ENCODE results near the gene NEUROG3. TPM values are rescaled to one million over a fixed set of nuclear protein-coding genes. Genes with fewer than 3 reads are reported as not detected.
"Not testable (repeated sequence)": the region's sequence is repeated elsewhere in the genome, so short reads cannot be mapped to it uniquely, and the experiment has no call there.

Gene NEUROG3
- total and polyA plus RNA-seq, 3 donors from 2014 or later, result not detected

DNA sequence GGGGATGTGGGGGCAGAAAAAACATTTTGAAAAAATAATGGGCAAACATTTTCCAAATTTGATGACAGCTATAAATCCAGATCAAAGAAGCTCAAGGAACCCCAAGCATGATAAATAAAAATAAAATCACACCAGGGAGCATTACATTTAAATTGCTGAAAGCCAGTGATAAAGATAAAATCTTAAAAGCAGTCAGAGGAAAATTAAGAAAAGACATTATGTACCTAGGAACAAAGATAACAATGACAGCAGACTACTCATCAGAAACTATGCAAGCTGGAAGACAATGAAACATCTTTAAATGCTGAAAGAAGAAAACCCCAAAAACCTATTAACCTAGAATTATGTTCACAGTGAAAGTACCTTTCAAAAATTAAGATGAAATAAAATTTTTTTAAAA lies 23.3 kb downstream of the NEUROG3 start:
- no peak for DNase-seq
- Histone ChIP-seq H3K4me1 (no peaks in the 10 kb centered on the region), H3K27ac (no peak overlapping the region), H3K4me3 (no peak overlapping the region), H3K36me3 (ENCODE audit: low read depth, missing control alignments) (no peaks in the 10 kb centered on the region), H3K9me3 (no peaks in the 10 kb centered on the region), H3K27me3 (no peaks in the 10 kb centered on the region)
- TF ChIP-seq POLR2A (IDR thresholded peaks at IDR 0.05), result no peak
- TF ChIP-seq, protein P1, sequence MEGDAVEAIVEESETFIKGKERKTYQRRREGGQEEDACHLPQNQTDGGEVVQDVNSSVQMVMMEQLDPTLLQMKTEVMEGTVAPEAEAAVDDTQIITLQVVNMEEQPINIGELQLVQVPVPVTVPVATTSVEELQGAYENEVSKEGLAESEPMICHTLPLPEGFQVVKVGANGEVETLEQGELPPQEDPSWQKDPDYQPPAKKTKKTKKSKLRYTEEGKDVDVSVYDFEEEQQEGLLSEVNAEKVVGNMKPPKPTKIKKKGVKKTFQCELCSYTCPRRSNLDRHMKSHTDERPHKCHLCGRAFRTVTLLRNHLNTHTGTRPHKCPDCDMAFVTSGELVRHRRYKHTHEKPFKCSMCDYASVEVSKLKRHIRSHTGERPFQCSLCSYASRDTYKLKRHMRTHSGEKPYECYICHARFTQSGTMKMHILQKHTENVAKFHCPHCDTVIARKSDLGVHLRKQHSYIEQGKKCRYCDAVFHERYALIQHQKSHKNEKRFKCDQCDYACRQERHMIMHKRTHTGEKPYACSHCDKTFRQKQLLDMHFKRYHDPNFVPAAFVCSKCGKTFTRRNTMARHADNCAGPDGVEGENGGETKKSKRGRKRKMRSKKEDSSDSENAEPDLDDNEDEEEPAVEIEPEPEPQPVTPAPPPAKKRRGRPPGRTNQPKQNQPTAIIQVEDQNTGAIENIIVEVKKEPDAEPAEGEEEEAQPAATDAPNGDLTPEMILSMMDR (IDR thresholded peaks at IDR 0.05), result no peak
- intact Hi-C loops (cut with DNase I; ENCODE audit: low total_unique reads), result no loop called here

DNA sequence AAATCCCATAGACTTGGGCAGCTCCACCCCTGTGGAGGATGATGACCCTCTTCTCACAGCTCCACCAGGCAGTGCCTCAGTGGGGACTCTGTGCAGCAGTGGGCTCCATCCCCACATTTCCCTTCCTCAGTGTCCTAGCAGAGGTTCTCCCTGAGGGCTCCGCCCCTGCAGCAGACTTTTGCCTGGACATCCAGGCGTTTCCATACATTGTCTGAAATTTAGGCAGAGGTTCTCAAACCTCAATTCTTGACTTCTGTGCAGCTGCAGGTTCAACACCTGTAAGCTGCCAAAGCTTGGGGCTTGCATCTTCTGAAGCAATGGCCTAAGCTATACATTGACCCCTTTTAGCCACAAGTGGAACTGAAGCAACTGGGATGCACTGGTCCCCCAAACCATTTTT lies 31.8 kb downstream of the NEUROG3 start:
- intact Hi-C loops (cut with DNase I; ENCODE audit: low total_unique reads), result no loop called here
- TF ChIP-seq POLR2A (IDR thresholded peaks at IDR 0.05), result no peak
- TF ChIP-seq, protein P1 (IDR thresholded peaks at IDR 0.05), result no peak
- Histone ChIP-seq H3K36me3 (ENCODE audit: low read depth, missing control alignments) (no peaks in the 10 kb centered on the region), H3K27ac (no peak overlapping the region), H3K4me3 (no peak overlapping the region), H3K9me3 (no peaks in the 10 kb centered on the region), H3K4me1 (no peaks in the 10 kb centered on the region), H3K27me3 (no peaks in the 10 kb centered on the region)
- 67 to 93% methylated on average over 2 of the region's 2 CpGs for WGBS, 2 donors
- DNase-seq, result no peak

DNA sequence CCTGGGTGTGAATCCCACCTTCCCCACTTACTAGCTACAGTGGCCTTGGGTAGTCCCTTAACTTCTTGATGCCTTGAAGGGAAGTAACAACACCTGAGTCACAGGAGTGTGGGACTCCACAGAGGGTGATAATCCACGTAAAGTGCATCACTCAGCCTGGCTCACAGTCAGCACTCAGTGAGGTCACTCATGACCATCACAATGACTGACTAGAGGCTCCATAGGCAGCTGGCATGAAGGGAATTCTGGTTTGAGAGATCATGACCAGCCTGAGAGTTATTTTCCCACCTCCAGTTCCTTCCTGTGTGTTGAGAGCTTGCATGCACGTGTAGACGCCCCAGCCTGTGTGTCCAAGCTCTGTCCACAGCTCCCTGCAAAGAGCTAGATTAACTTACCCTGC lies 34.8 kb downstream of the NEUROG3 start:
- WGBS, 2 donors, result 83 to 85% methylated on average over 2 to 3 of the region's 3 CpGs
- TF ChIP-seq, protein P1 (IDR thresholded peaks at IDR 0.05), result no peak
- TF ChIP-seq POLR2A (IDR thresholded peaks at IDR 0.05), result no peak
- Histone ChIP-seq H3K36me3 (ENCODE audit: low read depth, missing control alignments) (no peaks in the 10 kb centered on the region), H3K4me3 (no peak overlapping the region), H3K4me1 (no peaks in the 10 kb centered on the region), H3K27ac (no peak overlapping the region), H3K27me3 (no peaks in the 10 kb centered on the region), H3K9me3 (no peaks in the 10 kb centered on the region)
- DNase-seq, result no peak
- intact Hi-C loops (cut with DNase I; ENCODE audit: low total_unique reads), result no loop called here

DNA sequence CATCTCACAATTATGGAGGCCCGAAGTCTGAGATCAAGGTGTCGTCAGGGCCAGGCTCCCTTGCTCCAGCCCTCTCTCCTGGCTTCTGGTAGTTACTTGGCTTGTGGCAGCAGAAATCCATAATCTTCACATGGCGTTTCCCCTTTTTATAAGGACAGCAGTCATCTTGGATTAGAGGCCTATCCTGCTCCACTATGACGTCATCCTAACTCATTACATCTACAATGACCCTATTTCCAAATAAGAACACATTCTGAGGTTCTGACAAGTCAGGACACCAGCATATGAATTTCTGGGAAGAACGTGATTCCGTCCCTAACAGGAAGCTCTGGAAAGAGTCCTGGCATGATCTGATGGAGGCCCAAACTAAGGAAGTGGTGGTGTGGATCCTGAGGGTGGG lies 35.8 kb downstream of the NEUROG3 start:
- no peaks in the 10 kb centered on the region for H3K27me3 ChIP-seq
- WGBS, 2 donors, result 86% methylated on average over 6 of the region's 6 CpGs
- no peaks in the 10 kb centered on the region for H3K4me1 ChIP-seq
- no peaks in the 10 kb centered on the region for H3K9me3 ChIP-seq
- intact Hi-C loops (cut with DNase I; ENCODE audit: low total_unique reads), result no loop called here
- no peak overlapping the region for H3K4me3 ChIP-seq
- H3K27ac ChIP-seq, result no peak overlapping the region
- DNase-seq, result no peak
- no peaks in the 10 kb centered on the region for H3K36me3 ChIP-seq (ENCODE audit: low read depth, missing control alignments)
- TF ChIP-seq, protein P1 (IDR thresholded peaks at IDR 0.05), result no peak
- TF ChIP-seq POLR2A (IDR thresholded peaks at IDR 0.05), result no peak

DNA sequence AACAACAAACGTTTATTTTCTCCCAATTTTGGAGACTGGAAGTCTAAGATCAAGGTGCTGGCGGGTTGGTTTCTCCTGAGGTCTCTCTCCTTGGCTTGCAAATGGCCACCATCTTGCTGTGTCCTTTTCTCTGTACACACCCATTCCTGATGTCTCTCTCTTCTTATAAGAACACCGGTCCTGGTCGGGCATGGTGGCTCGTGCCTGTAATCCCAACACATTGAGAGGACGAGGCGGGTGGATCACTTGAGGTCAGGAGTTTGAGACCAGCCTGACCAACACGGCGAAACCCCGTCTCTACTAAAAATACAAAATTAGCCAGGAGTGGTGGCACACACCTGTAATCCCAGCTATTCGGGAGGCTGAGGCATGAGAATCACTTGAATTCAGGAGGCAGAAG lies 36.7 kb downstream of the NEUROG3 start:
- intact Hi-C loops (cut with DNase I; ENCODE audit: low total_unique reads); H3K4me1 ChIP-seq; H3K27me3 ChIP-seq; H3K27ac ChIP-seq; DNase-seq; H3K4me3 ChIP-seq; H3K36me3 ChIP-seq (ENCODE audit: low read depth, missing control alignments); H3K9me3 ChIP-seq: not testable (repeated sequence)
- WGBS, 2 donors, result 90 to 94% methylated on average over 11 of the region's 11 CpGs

Measured in testis (tissue), 3 donors.